WTC11 (cell line): ENCODE measurements around the gene BET1. TPM values are rescaled to one million over a fixed set of nuclear protein-coding genes. Genes with fewer than 3 reads are reported as not detected.

Experiments used
- ATAC-seq: fragments of 200-7000 bp; cut with Tn5 transposase; 2 replicates; pipeline ENCODE4 v1.10.0; 2021; ENCODE audit warnings: mild to moderate bottlenecking, moderate library complexity
- CTCF ChIA-PET: fragments of 300-600 bp; sonication (Branson Sonifier 250); formaldehyde crosslinking; loops from one replicate; lab custom pipeline; 2021; ENCODE audit warnings: antibody characterized with exemption; lab: Charles Lee
- POLR2A ChIA-PET: fragments of 350-600 bp; sonication (Branson Sonifier 250); formaldehyde crosslinking; loops from one replicate; lab custom pipeline; 2021; ENCODE audit warnings: antibody characterized with exemption; lab: Charles Lee
- DNase-seq: peaks from one replicate; pipeline ENCODE4 v3.0.0; 2021; ENCODE audit warnings: low spot score
- H3K27ac Mint-ChIP-seq: 2 replicates; pipeline ENCODE4 v1.8.0; 2021; ENCODE audit warnings: mixed read lengths
- H3K27me3 Mint-ChIP-seq: 2 replicates; pipeline ENCODE4 v1.8.0; 2021; ENCODE audit warnings: low read depth, mild to moderate bottlenecking, moderate library complexity, mixed read lengths
- H3K36me3 Mint-ChIP-seq: 2 replicates; pipeline ENCODE4 v1.8.0; 2021; ENCODE audit warnings: mixed read lengths
- H3K4me1 Mint-ChIP-seq: 2 replicates; pipeline ENCODE4 v1.8.0; 2022; ENCODE audit warnings: mixed read lengths
- H3K4me3 Mint-ChIP-seq: 2 replicates; pipeline ENCODE4 v1.8.0; 2021; ENCODE audit warnings: mild to moderate bottlenecking, moderate library complexity, mixed read lengths
- H3K9me3 Mint-ChIP-seq: 2 replicates; pipeline ENCODE4 v1.8.0; 2021; ENCODE audit warnings: mixed read lengths
- CBFB ChIP-seq: sonication (generic); formaldehyde crosslinking; IDR thresholded peaks from 2 replicates; pipeline ENCODE4 v1.8.1; 2022; ENCODE audit warnings: mild to moderate bottlenecking, low read depth, missing genetic modification reagents
- FOXJ3 ChIP-seq: sonication (generic); formaldehyde crosslinking; IDR thresholded peaks from 2 replicates; pipeline ENCODE4 v1.9.0; 2021; ENCODE audit warnings: missing genetic modification reagents, mild to moderate bottlenecking, borderline replicate concordance
- HMGA2 ChIP-seq: fragments of 250-450 bp; sonication (Bioruptor Pico); IDR thresholded peaks from 2 replicates; pipeline ENCODE4 v1.4.0; 2021; ENCODE audit warnings: mild to moderate bottlenecking, moderate library complexity
- RORB ChIP-seq: fragments of 250-450 bp; sonication (Bioruptor Pico); IDR thresholded peaks from 2 replicates; pipeline ENCODE4 v1.9.0; 2021; ENCODE audit warnings: mild to moderate bottlenecking
- SP1 ChIP-seq: sonication (generic); formaldehyde crosslinking; conservative IDR thresholded peaks from 2 replicates; pipeline ENCODE4 v1.8.1; 2022; ENCODE audit warnings: missing genetic modification reagents
- ZBTB21 ChIP-seq: sonication (generic); formaldehyde crosslinking; IDR thresholded peaks from 2 replicates; pipeline ENCODE4 v1.8.1; 2023; ENCODE audit warnings: mild to moderate bottlenecking, missing genetic modification reagents, borderline replicate concordance
- ZNF138 ChIP-seq: sonication (generic); formaldehyde crosslinking; conservative IDR thresholded peaks from 2 replicates; pipeline ENCODE4 v1.8.1; 2022; ENCODE audit warnings: mild to moderate bottlenecking, moderate library complexity, missing genetic modification reagents
- ZNF317 ChIP-seq: sonication (generic); formaldehyde crosslinking; IDR thresholded peaks from 2 replicates; pipeline ENCODE4 v1.8.1; 2023; ENCODE audit warnings: low read depth, mild to moderate bottlenecking, moderate library complexity, missing genetic modification reagents, borderline replicate concordance
- ZNF423 ChIP-seq: fragments of 250-450 bp; sonication (Bioruptor Pico); IDR thresholded peaks from 2 replicates; pipeline ENCODE4 v2.1.2; 2022; ENCODE audit warnings: mild to moderate bottlenecking, moderate library complexity
- ZNF671 ChIP-seq: fragments of 250-450 bp; sonication (Bioruptor Pico); IDR thresholded peaks from 2 replicates; pipeline ENCODE4 v1.8.0; 2021; ENCODE audit warnings: mild to moderate bottlenecking
- total RNA-seq: library from RNA; stranded (reverse); gene quantifications from 3 replicates; pipeline ENCODE4 v1.2.3, GENCODE V29; 2021
- TF ChIP-seq, protein P1 (sequence below): sonication (generic); formaldehyde crosslinking; IDR thresholded peaks from 2 replicates; pipeline ENCODE4 v1.8.1; 2022; ENCODE audit warnings: mild to moderate bottlenecking, moderate library complexity, missing genetic modification reagents
- TF ChIP-seq, protein P2 (sequence below): fragments of 250-450 bp; sonication (Bioruptor Pico); IDR thresholded peaks from 2 replicates; pipeline ENCODE4 v2.1.2; 2022; ENCODE audit warnings: mild to moderate bottlenecking, moderate library complexity
- TF ChIP-seq, protein P3 (sequence below): sonication (generic); formaldehyde crosslinking; IDR thresholded peaks from 2 replicates; pipeline ENCODE4 v1.8.0; 2022; ENCODE audit warnings: missing genetic modification reagents
- TF ChIP-seq, protein P4 (sequence below): fragments of 250-450 bp; sonication (Bioruptor Pico); IDR thresholded peaks from 2 replicates; pipeline ENCODE4 v1.9.0; 2021; ENCODE audit warnings: mild to moderate bottlenecking
- TF ChIP-seq, protein P5 (sequence below): fragments of 250-450 bp; sonication (Bioruptor Pico); IDR thresholded peaks from 2 replicates; pipeline ENCODE4 v1.9.0; 2021; ENCODE audit warnings: mild to moderate bottlenecking
- TF ChIP-seq, protein P6 (sequence below): sonication (generic); formaldehyde crosslinking; IDR thresholded peaks from 2 replicates; pipeline ENCODE4 v1.8.1; 2023; ENCODE audit warnings: mild to moderate bottlenecking, missing genetic modification reagents
- TF ChIP-seq, protein P7 (sequence below): sonication (generic); formaldehyde crosslinking; IDR thresholded peaks from 2 replicates; pipeline ENCODE4 v1.8.1; 2023; ENCODE audit warnings: mild to moderate bottlenecking, missing genetic modification reagents
- TF ChIP-seq, protein P8 (sequence below): sonication (generic); formaldehyde crosslinking; IDR thresholded peaks from 2 replicates; pipeline ENCODE4 v1.8.1; 2022; ENCODE audit warnings: low read depth, missing genetic modification reagents, borderline replicate concordance

Gene BET1
- total RNA-seq, 1 experiment from 2014 or later: 26.7 TPM

DNA sequence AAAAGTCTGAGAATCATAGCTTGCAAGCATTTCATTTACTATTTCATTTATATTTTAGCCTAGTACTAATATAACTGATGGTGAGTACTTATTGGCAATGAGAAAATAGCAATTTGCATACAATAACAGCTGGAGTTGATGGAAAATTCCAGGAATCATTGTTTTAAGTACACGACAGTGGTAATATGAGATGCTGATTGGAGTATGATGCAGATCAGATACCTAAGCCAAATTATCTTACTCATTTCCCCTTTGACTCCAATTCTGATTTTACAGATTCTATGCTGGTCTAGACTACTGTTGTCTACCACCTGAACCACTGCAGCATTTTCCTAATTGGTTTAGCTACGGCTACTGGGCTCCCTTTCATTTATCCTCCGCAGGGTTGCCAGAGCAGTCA lies 45.9 kb downstream of the BET1 start:
- ATAC-seq: no peak
- DNase-seq: no peak
- POLR2A ChIA-PET: no interaction called here
- Mint-ChIP-seq H3K9me3 (no peaks in the 10 kb centered on the region), H3K4me3 (no peak overlapping the region), H3K27ac (no peak overlapping the region), H3K36me3 (no peaks in the 10 kb centered on the region), H3K27me3 (no peaks in the 10 kb centered on the region), H3K4me1 (no peaks in the 10 kb centered on the region)
- CTCF ChIA-PET: interaction anchor here (0.9 kb wide), 1 partner anchor 516 kb away, joined by 5 read pairs; no protein-coding TSS in a partner anchor
- TF ChIP-seq FOXJ3 (CRISPR knock-in tag) (no peak), ZNF317 (CRISPR knock-in tag) (no peak), ZNF423 (no peak), ZNF671 (CRISPR knock-in tag) (no peak), ZBTB21 (no peak)
- TF ChIP-seq, protein P1, sequence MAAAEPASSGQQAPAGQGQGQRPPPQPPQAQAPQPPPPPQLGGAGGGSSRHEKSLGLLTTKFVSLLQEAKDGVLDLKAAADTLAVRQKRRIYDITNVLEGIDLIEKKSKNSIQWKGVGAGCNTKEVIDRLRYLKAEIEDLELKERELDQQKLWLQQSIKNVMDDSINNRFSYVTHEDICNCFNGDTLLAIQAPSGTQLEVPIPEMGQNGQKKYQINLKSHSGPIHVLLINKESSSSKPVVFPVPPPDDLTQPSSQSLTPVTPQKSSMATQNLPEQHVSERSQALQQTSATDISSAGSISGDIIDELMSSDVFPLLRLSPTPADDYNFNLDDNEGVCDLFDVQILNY (CRISPR knock-in tag): no peak
- TF ChIP-seq, protein P2, sequence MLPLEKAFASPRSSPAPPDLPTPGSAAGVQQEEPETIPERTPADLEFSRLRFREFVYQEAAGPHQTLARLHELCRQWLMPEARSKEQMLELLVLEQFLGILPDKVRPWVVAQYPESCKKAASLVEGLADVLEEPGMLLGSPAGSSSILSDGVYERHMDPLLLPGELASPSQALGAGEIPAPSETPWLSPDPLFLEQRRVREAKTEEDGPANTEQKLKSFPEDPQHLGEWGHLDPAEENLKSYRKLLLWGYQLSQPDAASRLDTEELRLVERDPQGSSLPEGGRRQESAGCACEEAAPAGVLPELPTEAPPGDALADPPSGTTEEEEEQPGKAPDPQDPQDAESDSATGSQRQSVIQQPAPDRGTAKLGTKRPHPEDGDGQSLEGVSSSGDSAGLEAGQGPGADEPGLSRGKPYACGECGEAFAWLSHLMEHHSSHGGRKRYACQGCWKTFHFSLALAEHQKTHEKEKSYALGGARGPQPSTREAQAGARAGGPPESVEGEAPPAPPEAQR (CRISPR knock-in tag): no peak
- TF ChIP-seq, protein P3, sequence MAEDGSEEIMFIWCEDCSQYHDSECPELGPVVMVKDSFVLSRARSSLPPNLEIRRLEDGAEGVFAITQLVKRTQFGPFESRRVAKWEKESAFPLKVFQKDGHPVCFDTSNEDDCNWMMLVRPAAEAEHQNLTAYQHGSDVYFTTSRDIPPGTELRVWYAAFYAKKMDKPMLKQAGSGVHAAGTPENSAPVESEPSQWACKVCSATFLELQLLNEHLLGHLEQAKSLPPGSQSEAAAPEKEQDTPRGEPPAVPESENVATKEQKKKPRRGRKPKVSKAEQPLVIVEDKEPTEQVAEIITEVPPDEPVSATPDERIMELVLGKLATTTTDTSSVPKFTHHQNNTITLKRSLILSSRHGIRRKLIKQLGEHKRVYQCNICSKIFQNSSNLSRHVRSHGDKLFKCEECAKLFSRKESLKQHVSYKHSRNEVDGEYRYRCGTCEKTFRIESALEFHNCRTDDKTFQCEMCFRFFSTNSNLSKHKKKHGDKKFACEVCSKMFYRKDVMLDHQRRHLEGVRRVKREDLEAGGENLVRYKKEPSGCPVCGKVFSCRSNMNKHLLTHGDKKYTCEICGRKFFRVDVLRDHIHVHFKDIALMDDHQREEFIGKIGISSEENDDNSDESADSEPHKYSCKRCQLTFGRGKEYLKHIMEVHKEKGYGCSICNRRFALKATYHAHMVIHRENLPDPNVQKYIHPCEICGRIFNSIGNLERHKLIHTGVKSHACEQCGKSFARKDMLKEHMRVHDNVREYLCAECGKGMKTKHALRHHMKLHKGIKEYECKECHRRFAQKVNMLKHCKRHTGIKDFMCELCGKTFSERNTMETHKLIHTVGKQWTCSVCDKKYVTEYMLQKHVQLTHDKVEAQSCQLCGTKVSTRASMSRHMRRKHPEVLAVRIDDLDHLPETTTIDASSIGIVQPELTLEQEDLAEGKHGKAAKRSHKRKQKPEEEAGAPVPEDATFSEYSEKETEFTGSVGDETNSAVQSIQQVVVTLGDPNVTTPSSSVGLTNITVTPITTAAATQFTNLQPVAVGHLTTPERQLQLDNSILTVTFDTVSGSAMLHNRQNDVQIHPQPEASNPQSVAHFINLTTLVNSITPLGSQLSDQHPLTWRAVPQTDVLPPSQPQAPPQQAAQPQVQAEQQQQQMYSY (CRISPR knock-in tag): no peak

DNA sequence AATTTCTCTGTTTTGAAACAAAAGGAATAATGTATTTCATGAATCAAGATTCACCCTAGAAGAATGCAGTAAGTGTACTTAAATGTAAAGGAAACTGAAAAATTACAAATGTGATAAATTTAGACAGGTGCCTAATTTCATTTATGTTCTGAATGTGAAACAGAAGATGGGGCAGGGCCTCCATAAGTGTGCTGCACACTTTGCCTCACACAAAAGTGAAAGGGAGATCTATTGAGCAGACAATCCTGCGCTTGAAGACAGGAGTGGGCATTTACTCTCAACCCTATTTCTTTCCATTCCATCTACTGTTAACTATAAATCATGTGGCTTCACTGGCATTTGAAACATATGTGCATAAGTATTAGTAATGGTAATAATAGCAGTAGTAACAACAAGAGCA lies 46.4 kb downstream of the BET1 start:
- no peaks in the 10 kb centered on the region for H3K36me3 Mint-ChIP-seq
- no peak overlapping the region for H3K4me3 Mint-ChIP-seq
- DNase-seq: no peak
- no peaks in the 10 kb centered on the region for H3K9me3 Mint-ChIP-seq
- H3K27me3 Mint-ChIP-seq: no peaks in the 10 kb centered on the region
- ATAC-seq: no peak
- no peak overlapping the region for H3K27ac Mint-ChIP-seq
- TF ChIP-seq, protein P4, sequence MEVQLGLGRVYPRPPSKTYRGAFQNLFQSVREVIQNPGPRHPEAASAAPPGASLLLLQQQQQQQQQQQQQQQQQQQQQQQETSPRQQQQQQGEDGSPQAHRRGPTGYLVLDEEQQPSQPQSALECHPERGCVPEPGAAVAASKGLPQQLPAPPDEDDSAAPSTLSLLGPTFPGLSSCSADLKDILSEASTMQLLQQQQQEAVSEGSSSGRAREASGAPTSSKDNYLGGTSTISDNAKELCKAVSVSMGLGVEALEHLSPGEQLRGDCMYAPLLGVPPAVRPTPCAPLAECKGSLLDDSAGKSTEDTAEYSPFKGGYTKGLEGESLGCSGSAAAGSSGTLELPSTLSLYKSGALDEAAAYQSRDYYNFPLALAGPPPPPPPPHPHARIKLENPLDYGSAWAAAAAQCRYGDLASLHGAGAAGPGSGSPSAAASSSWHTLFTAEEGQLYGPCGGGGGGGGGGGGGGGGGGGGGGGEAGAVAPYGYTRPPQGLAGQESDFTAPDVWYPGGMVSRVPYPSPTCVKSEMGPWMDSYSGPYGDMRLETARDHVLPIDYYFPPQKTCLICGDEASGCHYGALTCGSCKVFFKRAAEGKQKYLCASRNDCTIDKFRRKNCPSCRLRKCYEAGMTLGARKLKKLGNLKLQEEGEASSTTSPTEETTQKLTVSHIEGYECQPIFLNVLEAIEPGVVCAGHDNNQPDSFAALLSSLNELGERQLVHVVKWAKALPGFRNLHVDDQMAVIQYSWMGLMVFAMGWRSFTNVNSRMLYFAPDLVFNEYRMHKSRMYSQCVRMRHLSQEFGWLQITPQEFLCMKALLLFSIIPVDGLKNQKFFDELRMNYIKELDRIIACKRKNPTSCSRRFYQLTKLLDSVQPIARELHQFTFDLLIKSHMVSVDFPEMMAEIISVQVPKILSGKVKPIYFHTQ (CRISPR knock-in tag): no peak
- no peak for TF ChIP-seq CBFB (CRISPR knock-in tag)
- TF ChIP-seq HMGA2 (CRISPR knock-in tag): no peak
- TF ChIP-seq, protein P5, sequence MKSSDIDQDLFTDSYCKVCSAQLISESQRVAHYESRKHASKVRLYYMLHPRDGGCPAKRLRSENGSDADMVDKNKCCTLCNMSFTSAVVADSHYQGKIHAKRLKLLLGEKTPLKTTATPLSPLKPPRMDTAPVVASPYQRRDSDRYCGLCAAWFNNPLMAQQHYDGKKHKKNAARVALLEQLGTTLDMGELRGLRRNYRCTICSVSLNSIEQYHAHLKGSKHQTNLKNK (CRISPR knock-in tag): no peak
- TF ChIP-seq, protein P6, sequence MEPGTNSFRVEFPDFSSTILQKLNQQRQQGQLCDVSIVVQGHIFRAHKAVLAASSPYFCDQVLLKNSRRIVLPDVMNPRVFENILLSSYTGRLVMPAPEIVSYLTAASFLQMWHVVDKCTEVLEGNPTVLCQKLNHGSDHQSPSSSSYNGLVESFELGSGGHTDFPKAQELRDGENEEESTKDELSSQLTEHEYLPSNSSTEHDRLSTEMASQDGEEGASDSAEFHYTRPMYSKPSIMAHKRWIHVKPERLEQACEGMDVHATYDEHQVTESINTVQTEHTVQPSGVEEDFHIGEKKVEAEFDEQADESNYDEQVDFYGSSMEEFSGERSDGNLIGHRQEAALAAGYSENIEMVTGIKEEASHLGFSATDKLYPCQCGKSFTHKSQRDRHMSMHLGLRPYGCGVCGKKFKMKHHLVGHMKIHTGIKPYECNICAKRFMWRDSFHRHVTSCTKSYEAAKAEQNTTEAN (CRISPR knock-in tag): no peak
- TF ChIP-seq, protein P7, sequence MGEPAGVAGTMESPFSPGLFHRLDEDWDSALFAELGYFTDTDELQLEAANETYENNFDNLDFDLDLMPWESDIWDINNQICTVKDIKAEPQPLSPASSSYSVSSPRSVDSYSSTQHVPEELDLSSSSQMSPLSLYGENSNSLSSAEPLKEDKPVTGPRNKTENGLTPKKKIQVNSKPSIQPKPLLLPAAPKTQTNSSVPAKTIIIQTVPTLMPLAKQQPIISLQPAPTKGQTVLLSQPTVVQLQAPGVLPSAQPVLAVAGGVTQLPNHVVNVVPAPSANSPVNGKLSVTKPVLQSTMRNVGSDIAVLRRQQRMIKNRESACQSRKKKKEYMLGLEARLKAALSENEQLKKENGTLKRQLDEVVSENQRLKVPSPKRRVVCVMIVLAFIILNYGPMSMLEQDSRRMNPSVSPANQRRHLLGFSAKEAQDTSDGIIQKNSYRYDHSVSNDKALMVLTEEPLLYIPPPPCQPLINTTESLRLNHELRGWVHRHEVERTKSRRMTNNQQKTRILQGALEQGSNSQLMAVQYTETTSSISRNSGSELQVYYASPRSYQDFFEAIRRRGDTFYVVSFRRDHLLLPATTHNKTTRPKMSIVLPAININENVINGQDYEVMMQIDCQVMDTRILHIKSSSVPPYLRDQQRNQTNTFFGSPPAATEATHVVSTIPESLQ (CRISPR knock-in tag): no peak
- TF ChIP-seq ZNF138 (CRISPR knock-in tag): no peak
- no peak for TF ChIP-seq RORB (CRISPR knock-in tag)
- no peak for TF ChIP-seq SP1 (CRISPR knock-in tag)
- TF ChIP-seq, protein P8, sequence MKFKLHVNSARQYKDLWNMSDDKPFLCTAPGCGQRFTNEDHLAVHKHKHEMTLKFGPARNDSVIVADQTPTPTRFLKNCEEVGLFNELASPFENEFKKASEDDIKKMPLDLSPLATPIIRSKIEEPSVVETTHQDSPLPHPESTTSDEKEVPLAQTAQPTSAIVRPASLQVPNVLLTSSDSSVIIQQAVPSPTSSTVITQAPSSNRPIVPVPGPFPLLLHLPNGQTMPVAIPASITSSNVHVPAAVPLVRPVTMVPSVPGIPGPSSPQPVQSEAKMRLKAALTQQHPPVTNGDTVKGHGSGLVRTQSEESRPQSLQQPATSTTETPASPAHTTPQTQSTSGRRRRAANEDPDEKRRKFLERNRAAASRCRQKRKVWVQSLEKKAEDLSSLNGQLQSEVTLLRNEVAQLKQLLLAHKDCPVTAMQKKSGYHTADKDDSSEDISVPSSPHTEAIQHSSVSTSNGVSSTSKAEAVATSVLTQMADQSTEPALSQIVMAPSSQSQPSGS (CRISPR knock-in tag): no peak
- TF ChIP-seq, all 79 proteins: peak for 0
- POLR2A ChIA-PET: no interaction called here
- no peaks in the 10 kb centered on the region for H3K4me1 Mint-ChIP-seq
- CTCF ChIA-PET: no interaction called here
